Activated CD8-positive, alpha-beta memory T cell treated with anti-CD3 and anti-CD28 coated beads, Interleukin-2, amount 50 U/mL, for 24 hours (primary cell): ENCODE data around the gene ICAM4.

ENCODE experiments used
- DNase-seq: peaks from one replicate; pipeline ENCODE4 v3.0.0-alpha.2; 2020; ENCODE audit errors: extremely low read depth

Gene ICAM4

GRCh38 chr19:10290876-10291553 is 4.3 kb downstream of the ICAM4 start:
- no peak for DNase-seq

GRCh38 chr19:10291554-10292205 is 4.9 kb downstream of the ICAM4 start:
- DNase-seq = no peak

GRCh38 chr19:10292206-10292788 is 5.5 kb downstream of the ICAM4 start:
- DNase-seq = peak; percentile 40

- DNase-seq = no peak
These were observed 6.3 kb downstream of the ICAM4 start for GRCh38 chr19:10292789-10293636.

- no peak for DNase-seq
These were observed 7.0 kb downstream of the ICAM4 start for GRCh38 chr19:10293637-10294367.

GRCh38 chr19:10294368-10294697 is 7.6 kb downstream of the ICAM4 start:
- no peak for DNase-seq

- no peak for DNase-seq
These were observed 8.6 kb downstream of the ICAM4 start for GRCh38 chr19:10295305-10295846.

- no peak for DNase-seq
These were observed 9.3 kb downstream of the ICAM4 start for GRCh38 chr19:10295847-10296591.

GRCh38 chr19:10299545-10300458 is 13.0 kb downstream of the ICAM4 start:
- DNase-seq = no peak

GRCh38 chr19:10305139-10305806 is 18.5 kb downstream of the ICAM4 start:
- DNase-seq = no peak

GRCh38 chr19:10306327-10306726 is 19.6 kb downstream of the ICAM4 start:
- no peak for DNase-seq

GRCh38 chr19:10309423-10309822 is 22.7 kb downstream of the ICAM4 start, which contains the start of gene ZGLP1:
Gene ZGLP1 (minus strand): TSS chr19:10309815.
- no peak for DNase-seq

- DNase-seq = peak; percentile 88
These were observed 28.8 kb downstream of the ICAM4 start, which contains the start of gene FDX2 for GRCh38 chr19:10315335-10316214. Gene FDX2 (minus strand): TSS chr19:10316015. CDS start chr19:10315996, 19 bp downstream.

GRCh38 chr19:10316229-10317044 is 29.7 kb downstream of the ICAM4 start:
- DNase-seq = no peak

GRCh38 chr19:10317045-10317856 is 30.5 kb downstream of the ICAM4 start:
- no peak for DNase-seq

- no peak for DNase-seq
These were observed 31.2 kb downstream of the ICAM4 start for GRCh38 chr19:10317857-10318462.
